SU-DHL-6 (cell line): ENCODE measurements around the gene NRP2.

Experiments used
- CTCF ChIP-seq: fragments of 200-600 bp; sonication (generic); IDR thresholded peaks from one replicate; pipeline ENCODE4 v1.5.1; 2017; ENCODE audit warnings: antibody characterized with exemption, mild to moderate bottlenecking, low read length, moderate library complexity; ENCODE audit not compliant: insufficient read depth, poor library complexity, severe bottlenecking
- EZH2phosphoT487 ChIP-seq: fragments of 200-600 bp; sonication (generic), shearing (Covaris generic); conservative IDR thresholded peaks from 2 replicates; pipeline ENCODE4 v1.6.1; 2018; ENCODE audit warnings: mild to moderate bottlenecking, antibody characterized with exemption, low read length, moderate library complexity, mixed read lengths

- TF ChIP-seq CTCF (no peak), EZH2phosphoT487 (no peak)
Observed at GRCh38 chr2:205845446-205845845, 163.1 kb downstream of the NRP2 start.
